Stimulated activated CD4-positive, alpha-beta T cell treated with anti-CD3 and anti-CD28 coated beads, TNF-alpha, amount 100 ng/mL, for 24 hours (primary cell): ENCODE results near the gene PPTC7.
"Not testable (repeated sequence)": the region's sequence is repeated elsewhere in the genome, so short reads cannot be mapped to it uniquely, and the experiment has no call there.

Experiments
- DNase-seq, 3 experiments: peaks; one replicate each; pipeline ENCODE4 v3.0.0-alpha.2; 2020; ENCODE audit warnings: low read depth in 3 of 3

The PPTC7 gene

DNA sequence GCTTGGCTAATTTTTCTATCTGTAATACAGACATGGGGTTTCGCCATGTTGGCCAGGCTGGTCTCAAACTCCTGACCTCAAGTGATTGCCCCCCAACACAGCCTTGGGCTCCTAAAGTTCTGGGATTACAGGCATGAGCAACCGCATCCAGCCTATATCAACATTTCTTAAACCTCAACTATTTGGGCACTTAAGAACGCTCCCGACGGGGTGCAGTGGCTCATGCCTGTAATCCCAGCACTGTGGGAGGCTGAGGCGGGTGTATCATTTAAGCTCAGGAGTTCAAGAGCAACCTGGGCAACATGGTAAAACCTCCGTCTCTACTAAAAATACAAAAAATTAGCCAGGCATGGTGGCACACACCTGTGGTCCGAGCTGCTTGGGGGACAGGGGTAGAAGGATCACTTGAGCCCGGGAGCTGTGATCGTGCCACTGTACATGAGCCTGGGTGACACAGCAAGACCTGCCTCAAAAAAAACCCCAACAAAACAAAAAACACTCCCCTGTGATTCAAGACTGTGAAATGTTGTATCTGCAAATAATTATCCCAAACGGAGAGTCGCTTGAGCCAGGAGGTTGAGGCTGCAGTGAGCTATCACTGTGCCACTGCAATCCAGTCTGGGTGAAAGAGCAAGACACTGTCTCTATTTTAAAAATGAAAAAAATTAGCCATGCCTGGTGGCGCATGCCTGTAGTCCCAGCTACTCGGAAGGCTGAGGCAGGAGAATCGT, 21.5 kb downstream of the PPTC7 start:
- DNase-seq, result no peak

DNA sequence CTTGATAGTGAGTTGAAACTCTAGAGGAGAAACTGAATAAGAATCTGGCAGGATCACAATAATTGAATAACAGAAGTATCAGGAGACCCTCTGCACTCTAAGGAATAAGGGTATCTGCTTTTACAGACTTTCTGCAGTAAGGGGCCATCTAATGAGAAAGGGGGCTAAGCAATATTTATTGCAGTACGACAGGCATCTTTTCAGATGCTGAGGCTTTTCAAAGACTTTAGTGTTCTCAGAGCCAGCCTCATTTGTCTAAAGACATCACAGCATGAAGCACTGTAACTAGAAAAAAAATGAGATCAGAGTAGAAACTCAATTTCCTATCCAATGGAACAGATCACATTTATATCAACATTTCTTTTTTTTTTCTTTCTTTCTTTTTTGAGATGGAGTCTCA, 22.2 kb downstream of the PPTC7 start:
- DNase-seq, result no peak

DNA sequence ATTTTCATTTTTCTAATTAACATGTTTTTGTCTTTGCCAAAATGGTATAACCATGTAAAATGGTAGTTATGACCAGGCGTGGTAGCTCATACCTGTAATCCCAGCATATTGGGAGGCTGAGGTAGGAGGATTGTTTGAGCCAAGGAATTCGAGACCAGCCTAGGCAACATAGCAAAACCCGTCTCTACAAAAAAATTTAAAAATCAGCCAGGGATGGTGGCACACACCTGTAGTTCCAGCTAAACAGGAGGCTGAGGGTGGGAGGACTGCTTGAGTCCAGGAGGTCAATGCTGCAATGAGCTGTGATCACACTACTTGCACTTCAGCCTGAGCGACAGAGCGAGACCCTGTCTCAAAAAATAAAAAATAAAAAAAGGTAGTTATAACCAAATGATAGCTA, 23.1 kb downstream of the PPTC7 start:
- no peak for DNase-seq

DNA sequence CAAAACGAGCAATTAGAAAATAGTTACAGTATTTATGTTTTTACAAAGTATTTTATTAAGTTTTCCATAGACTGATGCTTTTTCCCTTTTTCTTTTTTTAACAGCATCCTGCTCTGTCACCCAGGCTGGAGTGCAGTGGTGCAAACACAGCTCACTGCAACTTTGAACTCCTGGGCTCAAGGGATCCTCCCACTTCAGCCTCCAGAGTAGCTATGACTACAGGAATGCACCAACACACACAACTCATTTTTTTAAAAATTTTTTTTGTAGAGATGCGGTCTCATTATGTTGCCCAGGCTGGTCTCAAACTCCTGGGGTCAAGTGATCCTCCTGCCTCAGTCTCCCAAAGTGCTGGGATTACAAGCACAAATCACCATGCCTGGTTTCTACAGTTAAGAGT, 24.2 kb downstream of the PPTC7 start:
- not testable (repeated sequence) for DNase-seq

DNA sequence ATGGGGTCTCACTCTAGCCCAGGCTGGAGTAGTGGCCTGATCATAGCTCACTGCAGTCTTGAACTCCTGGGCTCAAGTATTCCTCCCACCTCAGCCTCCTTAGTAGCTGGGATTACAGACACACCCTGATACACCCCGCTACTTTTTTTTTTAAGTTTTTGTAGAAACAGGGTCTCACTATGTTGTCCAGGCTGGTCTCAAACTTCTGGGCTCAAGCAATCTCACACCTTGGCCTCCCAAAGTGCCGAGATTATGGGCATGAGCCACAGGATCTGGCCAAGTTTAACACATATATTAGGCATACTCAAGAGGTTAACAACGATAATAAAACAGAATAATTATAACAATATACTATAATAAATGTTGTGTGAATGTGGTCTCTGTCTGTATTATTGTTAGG, 25.8 kb downstream of the PPTC7 start:
- no peak for DNase-seq

DNA sequence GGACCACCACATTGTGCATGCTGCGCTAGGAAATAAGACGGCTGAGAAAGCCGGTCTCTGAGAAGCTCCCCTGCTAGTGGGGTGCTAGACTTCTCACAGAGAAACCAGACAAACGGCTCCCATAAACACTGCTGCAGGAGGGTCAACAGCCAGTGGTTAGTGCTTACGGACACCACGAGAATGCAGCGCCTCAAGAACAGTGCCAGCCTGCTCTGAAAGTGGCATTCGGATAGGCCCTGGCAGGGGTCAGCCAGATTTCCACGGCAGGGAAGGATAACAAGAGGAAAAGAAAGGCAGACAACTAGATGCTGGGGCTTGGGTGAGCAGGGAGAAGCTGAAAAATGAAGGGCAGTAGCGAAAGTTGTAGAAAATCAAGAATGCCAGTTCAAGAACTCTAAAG, 26.4 kb downstream of the PPTC7 start:
- DNase-seq, result no peak

DNA sequence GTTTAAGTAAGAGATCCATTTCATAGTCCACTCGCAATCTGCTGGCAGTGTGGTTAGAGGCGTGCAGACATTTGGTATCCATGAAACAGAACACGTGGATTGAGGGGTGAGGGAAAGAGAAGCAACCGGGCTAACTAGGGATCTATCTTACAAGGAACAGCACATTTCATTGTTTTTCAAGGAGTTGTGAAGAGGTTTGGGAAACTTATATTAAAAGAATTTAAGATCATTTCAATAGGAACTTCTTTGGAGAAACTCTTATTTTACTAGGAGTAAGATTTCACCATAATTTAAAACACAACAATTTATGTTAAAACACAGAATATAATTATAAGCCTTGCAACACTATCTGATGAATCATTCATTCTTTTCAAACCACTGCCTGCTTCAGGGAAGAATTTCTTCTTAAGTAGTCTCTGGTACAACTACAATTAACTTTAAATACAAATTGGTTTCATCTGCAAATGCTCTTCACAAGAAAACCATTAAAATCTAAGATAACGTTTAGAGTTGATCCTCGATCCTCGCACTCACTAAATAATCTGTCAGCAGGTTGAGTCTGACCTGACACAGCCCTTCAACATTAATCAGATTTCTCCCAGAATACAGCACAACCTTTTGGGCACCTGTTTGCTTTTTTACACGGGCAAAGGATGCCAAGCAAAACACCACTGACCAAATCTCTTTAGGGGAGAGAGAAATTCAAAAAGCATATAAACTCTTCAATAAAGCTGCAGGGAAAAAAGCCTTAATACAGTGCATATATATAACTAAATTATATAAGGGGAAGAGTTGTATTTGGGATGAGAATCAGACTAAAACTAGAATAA, 27.3 kb downstream of the PPTC7 start:
- DNase-seq, result no peak

DNA sequence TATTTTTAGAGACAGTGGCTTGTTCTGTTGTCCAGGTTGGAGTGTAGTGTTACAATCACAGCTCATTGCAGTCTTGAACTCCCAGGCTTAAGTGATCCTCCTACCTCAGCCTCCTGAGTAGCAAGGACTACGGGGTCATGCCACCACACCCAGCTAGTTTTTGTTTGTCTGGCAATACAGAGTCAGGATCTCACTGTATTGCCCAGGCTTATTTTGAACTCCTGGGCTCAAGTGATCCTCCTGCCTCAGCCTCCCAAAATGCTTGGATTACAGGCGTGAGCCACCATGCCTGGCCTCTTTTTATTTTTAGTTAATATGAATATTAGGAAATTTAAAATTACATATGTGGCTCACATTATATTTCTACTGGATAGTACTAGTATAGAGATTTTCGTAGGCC, 28.9 kb downstream of the PPTC7 start:
- DNase-seq, result no peak

DNA sequence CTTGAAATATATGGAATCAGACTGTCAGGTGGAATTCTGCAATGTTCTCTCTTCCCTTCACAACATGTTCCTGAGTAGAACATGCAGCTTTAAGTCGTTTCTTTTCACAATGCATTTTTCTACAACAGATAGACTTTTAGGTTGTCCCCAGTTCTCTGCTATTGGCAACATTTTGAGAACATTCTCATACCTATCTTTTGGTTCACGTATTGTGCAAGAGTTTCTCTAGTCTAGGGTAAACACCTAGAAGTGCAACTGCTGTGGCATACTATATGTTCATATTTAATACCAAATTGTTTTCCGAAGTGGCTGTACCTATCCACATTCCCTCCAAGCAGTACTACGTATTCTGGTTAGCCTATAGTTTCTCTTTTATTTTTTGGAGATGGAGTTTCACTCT, 32.1 kb downstream of the PPTC7 start:
- DNase-seq, result no peak

DNA sequence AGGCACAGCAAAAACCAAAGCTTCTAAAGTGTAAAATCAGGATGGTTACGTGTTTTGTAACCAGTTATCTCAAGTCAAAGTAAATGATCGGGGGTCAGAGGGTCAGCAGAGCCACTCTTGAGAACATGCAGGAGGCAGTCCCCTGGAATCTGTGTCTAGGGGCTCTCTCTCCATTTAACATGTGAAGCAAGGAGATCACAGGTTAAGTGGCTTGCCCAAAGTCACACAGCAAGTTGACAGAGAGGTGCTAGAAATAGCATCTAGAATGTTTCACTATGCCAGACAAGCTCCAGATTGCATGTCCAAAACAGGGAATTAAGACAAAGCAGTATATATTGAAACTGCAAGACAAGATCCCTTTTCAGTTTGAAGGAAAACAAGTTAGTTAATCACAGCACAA, 33.4 kb downstream of the PPTC7 start:
- DNase-seq, result no peak

DNA sequence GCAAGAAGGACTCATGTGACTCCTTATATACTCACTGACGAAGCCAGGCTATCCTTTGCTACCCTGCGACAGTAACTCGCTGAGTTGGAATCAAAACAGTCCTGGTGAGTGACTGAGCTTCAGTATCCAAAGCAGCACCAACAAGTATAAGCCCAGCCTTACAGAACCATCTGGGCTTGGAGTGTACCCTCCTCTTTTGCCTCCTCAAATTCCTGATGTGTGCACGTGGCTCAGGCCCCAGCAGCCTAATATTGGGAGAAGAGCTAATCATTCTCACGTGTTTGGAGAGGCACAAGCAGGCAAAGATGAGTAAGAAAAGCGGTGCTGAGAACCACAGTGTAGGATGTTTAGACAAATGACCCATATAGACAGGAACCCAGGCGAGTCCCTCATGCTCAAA, 34.4 kb downstream of the PPTC7 start:
- no peak for DNase-seq

DNA sequence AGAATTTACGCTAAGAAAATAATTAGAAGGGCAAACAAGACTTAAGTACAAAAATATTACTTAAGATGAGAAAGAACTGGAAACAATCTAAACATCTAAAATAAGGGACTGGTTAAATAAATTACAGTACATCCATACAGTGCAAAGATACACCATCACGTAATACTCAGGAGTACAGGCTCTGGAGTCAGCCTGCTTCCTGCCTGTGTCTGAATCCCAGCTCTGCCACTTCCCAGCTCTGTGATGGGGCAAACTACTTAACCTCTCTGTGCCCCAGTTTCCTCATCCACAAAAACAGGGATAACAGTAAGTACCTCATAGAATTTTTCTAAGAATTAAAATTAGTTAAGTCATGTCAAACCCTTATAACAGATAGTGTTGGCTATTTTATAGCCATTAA, 36.0 kb downstream of the PPTC7 start:
- no peak for DNase-seq

DNA sequence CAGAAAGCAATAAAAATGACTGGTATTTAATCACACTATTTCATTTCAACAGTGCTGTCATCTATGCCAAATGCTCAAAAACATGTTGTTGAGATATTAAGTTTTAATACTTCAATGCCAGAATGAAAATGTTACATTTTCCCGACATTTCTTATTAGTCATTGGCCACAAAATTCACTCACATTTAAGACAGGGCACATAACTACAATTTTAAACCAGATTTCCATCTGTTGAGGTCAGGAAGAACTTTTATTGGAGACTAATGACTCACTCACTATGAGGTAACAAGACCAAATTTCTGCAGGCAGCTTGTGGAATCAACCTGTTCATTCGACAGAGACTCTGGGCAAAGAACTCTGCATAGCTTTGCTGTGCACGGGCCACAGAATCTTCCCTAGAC, 36.8 kb downstream of the PPTC7 start:
- no peak for DNase-seq

DNA sequence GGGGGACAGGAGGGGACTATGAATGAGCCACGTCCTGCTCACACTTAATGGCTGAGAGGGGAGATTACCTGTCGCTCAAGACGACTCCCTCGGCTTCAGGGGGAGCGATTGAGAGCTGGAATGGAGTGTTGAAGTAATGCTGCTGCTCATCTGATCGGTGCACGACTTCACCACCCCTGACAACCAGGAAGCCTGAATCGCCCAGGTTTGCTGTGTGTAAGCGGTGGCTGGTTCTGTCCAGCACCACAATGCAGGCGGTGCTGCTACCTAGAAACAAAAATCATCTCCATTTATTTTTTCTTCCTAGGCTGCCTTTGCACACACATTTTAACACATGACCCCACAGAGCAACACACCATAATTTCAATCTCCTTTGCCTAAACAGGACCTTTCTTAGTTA, 37.3 kb downstream of the PPTC7 start:
- DNase-seq, result no peak

DNA sequence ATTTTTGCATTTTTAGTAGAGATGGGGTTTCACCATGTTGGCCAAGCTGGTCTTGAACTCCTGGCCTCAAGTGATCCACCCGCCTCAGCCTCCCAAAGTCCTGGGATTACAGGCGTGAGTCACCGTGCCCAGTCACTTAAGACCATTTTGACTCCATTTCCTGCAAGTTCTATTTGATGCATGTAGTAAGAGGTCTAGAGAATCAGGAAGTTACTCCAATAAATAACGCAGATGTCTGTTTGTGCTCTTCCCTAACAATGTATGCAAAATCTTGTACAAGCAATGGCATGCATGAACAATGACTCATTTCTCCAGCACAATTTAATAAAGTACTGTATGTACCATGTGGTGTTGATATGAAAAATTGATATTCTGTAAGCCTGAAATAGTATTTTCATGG, 37.9 kb downstream of the PPTC7 start:
- DNase-seq, result not testable (repeated sequence)

DNA sequence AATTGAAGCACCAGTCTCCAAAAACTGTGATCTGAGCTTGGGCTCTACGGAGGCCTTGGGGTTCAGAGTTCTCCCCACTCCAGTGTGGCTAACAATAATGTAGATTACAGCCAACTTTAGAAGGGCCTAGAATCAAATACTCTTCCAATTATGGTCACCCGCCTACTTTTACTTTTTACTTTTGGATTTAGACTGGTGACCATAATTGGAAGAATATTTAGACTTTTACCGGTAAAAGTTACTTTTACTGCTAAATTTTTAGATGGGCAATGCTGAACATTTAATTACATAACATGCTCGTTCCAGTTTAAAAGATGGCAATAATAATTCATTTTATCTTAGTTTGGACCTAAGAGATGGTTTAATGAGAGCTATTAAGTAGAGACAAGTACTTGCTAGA, 39.2 kb downstream of the PPTC7 start:
- DNase-seq, result no peak

DNA sequence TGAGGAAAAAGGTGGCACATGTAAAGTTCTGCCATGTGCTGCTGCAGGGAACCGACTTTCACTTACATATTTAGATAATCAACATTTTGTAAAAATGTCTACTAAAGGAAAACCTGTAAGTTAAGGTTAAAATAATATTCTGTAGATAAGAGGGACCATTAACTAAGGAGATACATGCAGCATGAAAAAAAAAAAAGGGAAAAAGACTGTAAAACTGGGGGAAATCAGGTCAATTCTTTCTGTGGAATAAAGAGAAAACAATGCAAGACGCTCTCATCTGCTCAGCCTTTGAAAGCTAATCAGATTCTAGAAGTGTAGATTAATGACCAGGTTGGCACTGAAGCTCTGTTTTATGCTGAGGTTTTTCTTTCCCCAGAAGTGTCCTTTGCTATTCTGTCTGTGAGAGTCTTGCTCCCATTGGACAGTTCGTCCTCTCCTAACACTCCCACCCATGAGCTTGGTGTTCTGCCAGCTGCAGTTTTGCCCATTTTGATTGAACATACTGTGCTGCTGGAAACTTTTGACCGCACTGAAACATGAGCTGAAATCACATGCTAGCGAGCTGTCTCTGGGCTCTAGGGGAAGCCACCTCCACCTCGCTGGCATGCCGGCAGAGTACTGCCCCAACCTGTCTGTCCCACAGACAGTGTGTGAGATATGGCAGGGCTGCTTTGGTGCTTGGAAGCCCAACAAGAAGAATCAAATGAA, 39.7 kb downstream of the PPTC7 start:
- DNase-seq, result no peak

DNA sequence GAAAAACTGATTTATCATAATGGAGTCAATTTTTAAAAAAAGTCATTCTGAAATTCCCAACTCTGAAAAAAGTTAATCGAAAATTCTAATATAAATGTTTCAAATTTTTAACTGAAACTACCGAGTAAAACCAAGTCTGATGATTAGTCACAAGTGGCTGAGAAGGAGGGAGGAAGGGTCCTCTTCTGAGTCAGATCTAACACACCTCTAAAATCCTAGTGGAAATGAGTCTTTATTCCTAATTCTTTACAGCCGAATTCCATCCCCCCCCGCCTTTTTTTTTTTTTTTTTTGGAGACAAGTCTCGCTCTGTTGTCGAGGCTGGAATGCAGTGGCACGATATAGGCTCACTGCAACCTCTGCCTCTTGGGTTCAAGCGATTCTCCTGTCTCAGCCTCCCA, 43.1 kb downstream of the PPTC7 start:
- DNase-seq, result no peak

DNA sequence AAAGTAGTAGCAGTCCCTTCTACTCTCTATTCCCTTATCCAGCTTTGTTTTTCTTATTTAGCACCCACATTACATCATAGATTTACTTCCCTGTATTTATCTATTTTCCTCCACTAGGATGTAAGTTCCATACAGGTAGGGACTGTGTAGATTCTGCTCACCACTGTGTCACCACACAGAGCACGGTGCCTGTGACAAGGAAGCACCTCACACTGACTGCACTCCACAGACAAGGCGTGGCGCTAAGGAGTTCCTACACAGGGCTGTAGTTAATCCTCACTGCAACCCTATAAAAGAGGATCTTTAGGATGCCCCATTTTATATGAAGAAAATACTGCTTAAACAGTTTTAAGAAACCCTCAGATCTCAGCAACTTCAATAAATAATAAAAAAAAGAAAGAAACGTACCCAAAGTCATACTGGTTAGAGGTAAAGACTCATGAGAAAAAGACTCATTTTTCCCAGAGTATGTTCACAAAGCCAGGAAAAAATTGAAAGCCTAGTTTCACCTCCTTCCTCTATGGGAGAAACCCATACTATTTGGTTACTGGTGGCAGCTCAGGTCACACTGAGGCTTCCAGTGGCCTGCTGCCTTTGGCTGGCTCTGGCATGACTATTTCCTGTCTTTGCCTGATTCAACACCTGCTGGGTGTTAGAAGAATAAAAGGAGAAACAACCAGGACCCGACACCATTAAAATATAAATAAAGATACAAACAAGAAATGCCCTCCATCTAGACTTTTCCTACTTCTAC, 44.1 kb downstream of the PPTC7 start:
- DNase-seq, result no peak

DNA sequence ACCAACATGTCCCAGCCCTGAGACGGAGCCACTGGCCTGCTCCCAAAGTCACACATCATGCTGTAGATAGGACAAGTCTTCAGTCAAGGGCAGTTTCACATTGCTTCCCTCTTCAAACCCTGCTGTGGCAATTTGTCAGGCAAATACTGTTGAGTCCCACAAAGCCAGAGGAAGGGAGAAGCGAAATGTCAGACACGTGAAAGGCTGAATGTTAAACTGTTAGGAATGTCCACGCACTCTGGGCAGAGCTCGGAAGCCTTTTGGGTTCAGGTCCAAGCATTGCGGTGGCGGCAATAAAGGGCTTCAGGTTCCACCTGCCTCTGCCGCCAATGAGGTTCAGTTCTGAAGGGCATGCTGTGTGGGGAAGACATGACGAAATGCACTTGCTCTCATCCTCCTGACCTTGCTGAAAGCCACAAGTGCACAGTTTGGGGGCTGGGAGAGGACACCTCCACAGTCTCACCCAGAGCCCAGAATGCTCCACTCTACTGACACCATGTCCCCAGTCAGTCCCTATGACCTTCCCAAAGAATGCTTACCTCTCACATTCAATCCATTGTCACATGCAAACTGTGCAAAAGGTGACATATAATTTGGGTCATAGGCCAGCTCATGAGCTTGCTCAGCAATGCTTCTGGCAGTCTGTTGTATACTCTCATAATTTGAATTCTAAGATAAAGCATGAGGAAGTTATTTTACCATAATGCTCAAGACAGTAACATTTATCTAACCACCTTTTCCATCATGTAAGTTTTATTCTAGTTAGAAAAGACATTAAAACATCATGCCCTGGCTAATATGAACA, 45.3 kb downstream of the PPTC7 start:
- no peak for DNase-seq
